Panc1 (cell line): ENCODE measurements around the gene LBHD1. TPM values are rescaled to one million over a fixed set of nuclear protein-coding genes. Genes with fewer than 3 reads are reported as not detected.

Experiments
- ATAC-seq: fragments of 200-7000 bp; cut with Tn5 transposase; 2 replicates; pipeline ENCODE4 v1.9.1; 2020; ENCODE audit warnings: mild to moderate bottlenecking, moderate library complexity
- BruUV-seq: library from RNA; stranded (reverse); fragments of 400-500 nt; replicated peaks from 2 replicates; lab custom pipeline; 2021; lab: Mats Ljungman, UMichigan
- CTCF ChIA-PET: fragments of 300-600 bp; sonication (Branson Sonifier 250); formaldehyde crosslinking; loops from one replicate; lab custom pipeline; 2022; ENCODE audit warnings: antibody characterized with exemption; lab: Charles Lee
- POLR2A ChIA-PET: fragments of 300-600 bp; sonication (Branson Sonifier 250); formaldehyde crosslinking; loops from one replicate; lab custom pipeline; 2022; ENCODE audit warnings: antibody characterized with exemption; lab: Charles Lee
- DNase-seq: peaks from one replicate; pipeline ENCODE4 v3.0.0-alpha.2; 2010; ENCODE audit warnings: low read depth, low spot score
- H3K27ac ChIP-seq: 2 replicates; pipeline ENCODE4 v1.5.1; 2011; ENCODE audit warnings: mild to moderate bottlenecking, low read length, inconsistent platforms
- H3K27me3 ChIP-seq: fragments of 200-500 bp; sonication (Bioruptor generic); 2 replicates; pipeline ENCODE4 v1.6.0; 2014; ENCODE audit warnings: low read length, inconsistent platforms; ENCODE audit not compliant: control insufficient read depth, insufficient read depth
- H3K36me3 ChIP-seq: fragments of 200-500 bp; sonication (Bioruptor generic); 2 replicates; pipeline ENCODE4 v1.5.1; 2014; ENCODE audit warnings: inconsistent platforms, mild to moderate bottlenecking, low read length, moderate library complexity; ENCODE audit not compliant: control insufficient read depth, insufficient read depth
- H3K4me1 ChIP-seq: 2 replicates; pipeline ENCODE4 v1.5.1; 2011; ENCODE audit warnings: inconsistent platforms, mild to moderate bottlenecking, low read length, moderate library complexity; ENCODE audit not compliant: control insufficient read depth, insufficient read depth
- H3K4me3 ChIP-seq, 2 experiments: 2 replicates each; pipeline ENCODE4 v1.5.1; 2011 to 2012; ENCODE audit warnings: low read depth in 2 of 2, low read length in 2 of 2, mild to moderate bottlenecking in 2 of 2, inconsistent platforms in 1 of 2, moderate library complexity in 1 of 2
- H3K9me3 ChIP-seq: fragments of 200-500 bp; sonication (Bioruptor generic); 2 replicates; pipeline ENCODE4 v1.5.1; 2014; ENCODE audit warnings: low read depth, mild to moderate bottlenecking, inconsistent platforms, low read length, moderate library complexity; ENCODE audit not compliant: control insufficient read depth, insufficient read depth
- CTCF ChIP-seq: fragments of 450-650 bp; IDR thresholded peaks from 2 replicates; pipeline ENCODE4 v1.5.1; 2017; ENCODE audit warnings: mild to moderate bottlenecking
- POLR2AphosphoS5 ChIP-seq: IDR thresholded peaks from 2 replicates; pipeline ENCODE4 v1.6.1; 2012; ENCODE audit warnings: mild to moderate bottlenecking, low read depth, low read length, moderate library complexity
- REST ChIP-seq, 2 experiments: IDR thresholded peaks; 2 replicates each; pipeline ENCODE4 v1.6.1; 2011 to 2012; ENCODE audit warnings: low read depth in 2 of 2, control low read depth in 1 of 2, low read length in 1 of 2, mild to moderate bottlenecking in 1 of 2, moderate library complexity in 1 of 2; ENCODE audit not compliant: insufficient read depth in 1 of 2
- SIN3A ChIP-seq: IDR thresholded peaks from 2 replicates; pipeline ENCODE4 v1.6.1; 2012; ENCODE audit warnings: low read depth, mild to moderate bottlenecking, low read length, moderate library complexity, borderline replicate concordance; ENCODE audit not compliant: insufficient read depth
- TCF7L2 ChIP-seq: IDR thresholded peaks from 2 replicates; pipeline ENCODE4 v1.6.1; 2011; ENCODE audit warnings: mild to moderate bottlenecking, low read depth, low read length, inconsistent platforms
- in situ Hi-C: cut with HindIII; loops from 2 replicates; pipeline ENCODE4 v1.10.0; 2016; ENCODE audit warnings: low sequenced_read_pairs, low pct_unique_long_range_greater_than_20kb
- intact Hi-C: fragments of 100-400 bp; cut with micrococcal nuclease; formaldehyde crosslinking; loops from one replicate; pipeline ENCODE4 v1.10.0; 2022; ENCODE audit not compliant: unreplicated experiment
- total RNA-seq: library from RNA; stranded (reverse); gene quantifications from one replicate; pipeline ENCODE4 v1.2.1, GENCODE V29; 2021; ENCODE audit not compliant: unreplicated experiment

LBHD1 gene
- total RNA-seq, 1 experiment from 2014 or later: 15.5 TPM

- H3K9me3 ChIP-seq: no peaks in the 10 kb centered on the region
- H3K36me3 ChIP-seq: no peaks in the 10 kb centered on the region; the same call in 1 of the 2 replicates
- no peak overlapping the region for H3K4me3 ChIP-seq
- no TSS peak for BruUV-seq
- H3K27ac ChIP-seq: no peak overlapping the region
- no peaks in the 10 kb centered on the region for H3K27me3 ChIP-seq
- DNase-seq (no peak), ATAC-seq (no peak)
- peaks cover 21% of the 10 kb centered on the region for H3K4me1 ChIP-seq
- CTCF ChIA-PET: no interaction called here
- POLR2A ChIA-PET: no interaction called here
- in situ Hi-C loops: no loop called here
- TF ChIP-seq SIN3A: no peak
- no peak for TF ChIP-seq CTCF
- no peak for TF ChIP-seq POLR2AphosphoS5
- TF ChIP-seq REST (IDR thresholded peaks at IDR 0.05; ENCODE audit: insufficient read depth in 1 of 2, low read depth in 2 of 2, low read length in 1 of 2): no peak
- TF ChIP-seq TCF7L2: no peak
- intact Hi-C loops: no loop called here
These were observed 56.5 kb downstream of the LBHD1 start for GRCh38 chr11:62615521-62615920.

GRCh38 chr11:62614275-62614674 is 57.8 kb downstream of the LBHD1 start:
- ChIA-PET POLR2A (no interaction called here), CTCF (no interaction called here)
- Histone ChIP-seq H3K27me3 (no peaks in the 10 kb centered on the region), H3K27ac (peak overlapping the region; percentile 31; the same call in 1 of the 2 replicates), H3K9me3 (no peaks in the 10 kb centered on the region), H3K4me1 (peaks cover 21% of the 10 kb centered on the region), H3K36me3 (no peaks in the 10 kb centered on the region; the same call in 1 of the 2 replicates), H3K4me3 (no peak overlapping the region)
- in situ Hi-C loops (no loop called here), intact Hi-C loops (no loop called here)
- ATAC-seq: no peak
- no TSS peak for BruUV-seq
- no peak for TF ChIP-seq TCF7L2
- no peak for TF ChIP-seq REST (IDR thresholded peaks at IDR 0.05; ENCODE audit: insufficient read depth in 1 of 2, low read depth in 2 of 2, low read length in 1 of 2)
- no peak for DNase-seq
